Keratinocyte (primary cell): Measurements from ENCODE around the gene ERC1. TPM values are rescaled to one million over a fixed set of nuclear protein-coding genes. Genes with fewer than 3 reads are reported as not detected.

Experiments
- DNase-seq: peaks from one replicate; pipeline ENCODE4 v3.0.0-alpha.2; 2011; ENCODE audit warnings: low read depth, missing footprints, low spot score
- FAIRE-seq: peaks from 2 replicates; lab custom pipeline; 2011; peaks lifted over from hg19 to GRCh38; lab: Jason Lieb, UNC
- H2AFZ ChIP-seq: 2 replicates; pipeline ENCODE4 v1.6.0; 2012; ENCODE audit warnings: low read length, control low read depth, inconsistent platforms; ENCODE audit not compliant: control insufficient read depth
- H3K27ac ChIP-seq: 2 replicates; pipeline ENCODE4 v1.5.1; 2011; ENCODE audit warnings: low read length; ENCODE audit not compliant: control insufficient read depth, insufficient read depth
- H3K27me3 ChIP-seq: 3 replicates; pipeline ENCODE4 v1.6.0; 2011; ENCODE audit warnings: low read length; ENCODE audit not compliant: control insufficient read depth, insufficient read depth; ENCODE audit errors: extremely low read depth
- H3K36me3 ChIP-seq, 2 experiments: 2 replicates in 1 of 2; 3 replicates in 1 of 2; pipeline ENCODE4 v1.5.1; 2011; ENCODE audit warnings: low read length in 2 of 2, mild to moderate bottlenecking in 1 of 2; ENCODE audit not compliant: control insufficient read depth in 2 of 2, insufficient read depth in 2 of 2; ENCODE audit errors: extremely low read depth in 1 of 2
- H3K4me1 ChIP-seq: 3 replicates; pipeline ENCODE4 v1.5.1; 2011; ENCODE audit warnings: low read length; ENCODE audit not compliant: control insufficient read depth, insufficient read depth; ENCODE audit errors: extremely low read depth
- H3K4me2 ChIP-seq: 3 replicates; pipeline ENCODE4 v1.6.0; 2011; ENCODE audit warnings: low read depth, low read length; ENCODE audit not compliant: control insufficient read depth, insufficient read depth; ENCODE audit errors: extremely low read depth
- H3K4me3 ChIP-seq, 3 experiments: fragments of 200-600 bp in 1 of 3; sonication (generic) in 1 of 3; 2 replicates in 2 of 3; 3 replicates in 1 of 3; pipeline ENCODE4 v1.5.1; 2011 to 2016; ENCODE audit warnings: low read length in 3 of 3, mild to moderate bottlenecking in 3 of 3, control low read depth in 2 of 3, inconsistent platforms in 1 of 3, low read depth in 1 of 3, mixed read lengths in 1 of 3, mixed run types in 1 of 3, moderate library complexity in 1 of 3; ENCODE audit not compliant: control insufficient read depth in 2 of 3, insufficient read depth in 2 of 3; ENCODE audit errors: extremely low read depth in 1 of 3
- H3K79me2 ChIP-seq: 2 replicates; pipeline ENCODE4 v1.6.0; 2012; ENCODE audit warnings: low read length; ENCODE audit not compliant: control insufficient read depth, insufficient read depth
- H3K9ac ChIP-seq: 3 replicates; pipeline ENCODE4 v1.6.0; 2011; ENCODE audit warnings: low read length; ENCODE audit not compliant: control insufficient read depth, insufficient read depth; ENCODE audit errors: extremely low read depth
- H3K9me1 ChIP-seq: 3 replicates; pipeline ENCODE4 v1.6.0; 2011; ENCODE audit warnings: low read length; ENCODE audit not compliant: control insufficient read depth, insufficient read depth; ENCODE audit errors: extremely low read depth
- H3K9me3 ChIP-seq: 2 replicates; pipeline ENCODE4 v1.5.1; 2012; ENCODE audit warnings: low read depth, low read length; ENCODE audit not compliant: control insufficient read depth
- H4K20me1 ChIP-seq: 3 replicates; pipeline ENCODE4 v1.6.0; 2011; ENCODE audit warnings: low read length; ENCODE audit not compliant: control insufficient read depth, insufficient read depth; ENCODE audit errors: extremely low read depth
- CTCF ChIP-seq, 3 experiments: IDR thresholded peaks in 1 of 3; conservative IDR thresholded peaks in 1 of 3; optimal IDR thresholded peaks in 1 of 3; 2 replicates in 2 of 3; 3 replicates in 1 of 3; pipeline versions ENCODE3 to v1.5.1; 2011; ENCODE audit warnings: low read length in 3 of 3, mild to moderate bottlenecking in 3 of 3, moderate library complexity in 2 of 3, control low read depth in 1 of 3, inconsistent platforms in 1 of 3; ENCODE audit not compliant: insufficient read depth in 2 of 3; ENCODE audit errors: extremely low read depth in 1 of 3
- EZH2 ChIP-seq: IDR thresholded peaks from one replicate; pipeline ENCODE4 v1.6.1; 2012; ENCODE audit warnings: inconsistent platforms, mild to moderate bottlenecking, low read length, moderate library complexity
- dilution Hi-C: fragments of 300-500 bp; cut with MboI; formaldehyde crosslinking; loops from one replicate; pipeline ENCODE4 v1.7.0; 2020; ENCODE audit warnings: low sequenced_read_pairs; ENCODE audit not compliant: extremely low pct_ligation_motif_present
- polyA plus RNA-seq, 5 experiments: library from polyadenylated mRNA; depleted of rRNA in 3 of 5; stranded (reverse) in 3 of 5; stranded (forward) in 1 of 5; unstranded in 1 of 5; fragments of >200 nt; gene quantifications; 1 replicate in 1 of 5; 2 replicates in 3 of 5; 3 replicates in 1 of 5; pipeline versions ENCODE4 v1.2.1 to v1.2.3, GENCODE V29; 2011 to 2012; ENCODE audit warnings: missing spikeins in 2 of 5, low read depth in 1 of 5, low replicate concordance in 1 of 5

The ERC1 gene
- polyA plus RNA-seq, 1 donor (not counting 4 experiments of a cell fraction or from before 2014, with no cell fraction given), result 16.1 TPM

GRCh38 chr12:953776-954175 lies 37.2 kb upstream of the ERC1 start:
- Histone ChIP-seq H3K4me3 (no peak overlapping the region), H4K20me1 (no peaks in the 10 kb centered on the region), H3K4me1 (peaks cover 9% of the 10 kb centered on the region), H2AFZ (peak overlapping the region; percentile 33), H3K4me2 (peak overlapping the region; percentile 37), H3K79me2 (no peaks in the 10 kb centered on the region), H3K9ac (no peak overlapping the region), H3K9me1 (no peaks in the 10 kb centered on the region), H3K9me3 (no peaks in the 10 kb centered on the region), H3K27me3 (no peaks in the 10 kb centered on the region), H3K36me3 (no peaks in the 10 kb centered on the region), H3K27ac (peak overlapping the region; percentile 53)
- dilution Hi-C loops, result no loop called here
- no peak for FAIRE-seq
- TF ChIP-seq EZH2 (no peak), CTCF (optimal IDR thresholded peaks at IDR 0.05 in 1 of 3, IDR thresholded peaks at IDR 0.05 in 1 of 3, conservative IDR thresholded peaks at IDR 0.05 in 1 of 3; ENCODE audit: extremely low read depth in 1 of 3, insufficient read depth in 2 of 3, low read length in 3 of 3) (no peak)
- DNase-seq, result peak; percentile 26

- Histone ChIP-seq H3K36me3 (no peaks in the 10 kb centered on the region), H4K20me1 (no peaks in the 10 kb centered on the region), H3K27ac (peak overlapping the region; percentile 33), H3K9ac (no peak overlapping the region), H3K4me1 (peaks cover 9% of the 10 kb centered on the region), H3K79me2 (no peaks in the 10 kb centered on the region), H3K9me3 (no peaks in the 10 kb centered on the region), H3K27me3 (no peaks in the 10 kb centered on the region), H3K4me2 (no peak overlapping the region), H3K9me1 (no peaks in the 10 kb centered on the region), H3K4me3 (no peak overlapping the region), H2AFZ (no peak overlapping the region)
- DNase-seq (no peak), FAIRE-seq (no peak)
- TF ChIP-seq EZH2 (no peak), CTCF (optimal IDR thresholded peaks at IDR 0.05 in 1 of 3, IDR thresholded peaks at IDR 0.05 in 1 of 3, conservative IDR thresholded peaks at IDR 0.05 in 1 of 3; ENCODE audit: extremely low read depth in 1 of 3, insufficient read depth in 2 of 3, low read length in 3 of 3) (no peak)
- dilution Hi-C loops, result no loop called here
These were observed 36.3 kb upstream of the ERC1 start for GRCh38 chr12:954741-955140.
